Nephron progenitor cell (in vitro differentiated cells): ENCODE measurements around the gene UNC13C.

Experiments used
- DNase-seq: peaks from one replicate; pipeline ENCODE4 v3.0.0; 2021
- H3K27ac Mint-ChIP-seq: 2 replicates; pipeline ENCODE4 v1.8.0; 2021; ENCODE audit warnings: mild to moderate bottlenecking, moderate library complexity, mixed read lengths
- H3K27me3 Mint-ChIP-seq: 2 replicates; pipeline ENCODE4 v1.8.0; 2021; ENCODE audit warnings: mild to moderate bottlenecking, low read depth, mixed read lengths; ENCODE audit not compliant: poor library complexity
- H3K36me3 Mint-ChIP-seq: 2 replicates; pipeline ENCODE4 v1.8.0; 2021; ENCODE audit warnings: low read depth, mixed read lengths
- H3K4me1 Mint-ChIP-seq: 2 replicates; pipeline ENCODE4 v1.8.0; 2021; ENCODE audit warnings: mixed read lengths
- H3K4me3 Mint-ChIP-seq: 2 replicates; pipeline ENCODE4 v1.8.0; 2021; ENCODE audit warnings: mild to moderate bottlenecking, moderate library complexity, mixed read lengths
- H3K9me3 Mint-ChIP-seq: 2 replicates; pipeline ENCODE4 v1.8.0; 2021; ENCODE audit warnings: mild to moderate bottlenecking, moderate library complexity, mixed read lengths
- TF ChIP-seq, protein P1 (sequence below): fragments of 200-600 bp; sonication (generic); IDR thresholded peaks from 2 replicates; pipeline ENCODE4 v1.5.0; 2021; ENCODE audit warnings: antibody characterized with exemption

The UNC13C gene

DNA sequence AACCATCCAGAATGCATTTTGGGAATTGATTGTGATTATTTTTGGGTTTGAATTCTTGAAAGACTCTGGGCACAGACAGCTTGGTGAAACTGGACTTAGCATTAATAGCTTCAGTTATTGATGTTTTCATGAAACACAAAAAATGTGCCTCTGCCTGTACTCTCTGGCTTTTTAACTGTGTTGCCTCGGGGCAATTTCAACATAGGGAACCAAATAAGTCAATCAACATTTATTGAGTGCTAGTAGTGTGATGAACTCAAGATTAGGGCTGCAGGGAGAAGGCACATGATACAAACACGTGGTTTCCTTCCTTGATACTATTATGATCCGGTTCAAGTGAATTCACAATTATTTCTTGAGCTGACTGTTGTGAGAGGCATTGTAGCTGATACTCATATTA, 50.8 kb downstream of the UNC13C start:
- no peaks in the 10 kb centered on the region for H3K36me3 Mint-ChIP-seq
- DNase-seq, result no peak
- H3K27ac Mint-ChIP-seq, result no peak overlapping the region
- TF ChIP-seq, protein P1, sequence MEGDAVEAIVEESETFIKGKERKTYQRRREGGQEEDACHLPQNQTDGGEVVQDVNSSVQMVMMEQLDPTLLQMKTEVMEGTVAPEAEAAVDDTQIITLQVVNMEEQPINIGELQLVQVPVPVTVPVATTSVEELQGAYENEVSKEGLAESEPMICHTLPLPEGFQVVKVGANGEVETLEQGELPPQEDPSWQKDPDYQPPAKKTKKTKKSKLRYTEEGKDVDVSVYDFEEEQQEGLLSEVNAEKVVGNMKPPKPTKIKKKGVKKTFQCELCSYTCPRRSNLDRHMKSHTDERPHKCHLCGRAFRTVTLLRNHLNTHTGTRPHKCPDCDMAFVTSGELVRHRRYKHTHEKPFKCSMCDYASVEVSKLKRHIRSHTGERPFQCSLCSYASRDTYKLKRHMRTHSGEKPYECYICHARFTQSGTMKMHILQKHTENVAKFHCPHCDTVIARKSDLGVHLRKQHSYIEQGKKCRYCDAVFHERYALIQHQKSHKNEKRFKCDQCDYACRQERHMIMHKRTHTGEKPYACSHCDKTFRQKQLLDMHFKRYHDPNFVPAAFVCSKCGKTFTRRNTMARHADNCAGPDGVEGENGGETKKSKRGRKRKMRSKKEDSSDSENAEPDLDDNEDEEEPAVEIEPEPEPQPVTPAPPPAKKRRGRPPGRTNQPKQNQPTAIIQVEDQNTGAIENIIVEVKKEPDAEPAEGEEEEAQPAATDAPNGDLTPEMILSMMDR, result no peak
- peaks cover 3% of the 10 kb centered on the region for H3K9me3 Mint-ChIP-seq
- H3K27me3 Mint-ChIP-seq, result no peaks in the 10 kb centered on the region
- peaks cover 7% of the 10 kb centered on the region for H3K4me1 Mint-ChIP-seq
- no peak overlapping the region for H3K4me3 Mint-ChIP-seq

DNA sequence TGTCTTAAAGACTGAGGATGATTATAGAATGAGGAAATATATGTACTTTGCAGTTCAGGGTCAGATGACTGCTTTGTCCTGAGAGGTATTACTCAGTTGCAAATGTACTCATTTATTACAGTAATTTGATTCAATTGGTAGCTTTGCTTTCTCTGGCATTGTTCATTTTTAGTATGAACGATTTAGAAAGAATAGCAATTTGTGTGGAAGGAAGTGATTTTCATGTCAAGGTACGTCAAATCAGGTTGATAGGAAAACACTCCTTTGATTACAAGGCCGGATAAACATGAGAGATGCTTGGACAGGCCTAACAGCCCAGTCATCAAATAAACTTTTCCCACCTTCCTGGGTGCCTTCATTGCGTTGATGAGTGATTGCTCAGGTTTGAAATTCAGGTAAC, 53.8 kb downstream of the UNC13C start:
- peaks cover 3% of the 10 kb centered on the region for H3K9me3 Mint-ChIP-seq
- H3K36me3 Mint-ChIP-seq, result no peaks in the 10 kb centered on the region
- H3K27me3 Mint-ChIP-seq, result no peaks in the 10 kb centered on the region
- peaks cover 6% of the 10 kb centered on the region for H3K4me1 Mint-ChIP-seq
- H3K27ac Mint-ChIP-seq, result no peak overlapping the region
- H3K4me3 Mint-ChIP-seq, result no peak overlapping the region
- TF ChIP-seq, protein P1, result no peak
- DNase-seq, result no peak

DNA sequence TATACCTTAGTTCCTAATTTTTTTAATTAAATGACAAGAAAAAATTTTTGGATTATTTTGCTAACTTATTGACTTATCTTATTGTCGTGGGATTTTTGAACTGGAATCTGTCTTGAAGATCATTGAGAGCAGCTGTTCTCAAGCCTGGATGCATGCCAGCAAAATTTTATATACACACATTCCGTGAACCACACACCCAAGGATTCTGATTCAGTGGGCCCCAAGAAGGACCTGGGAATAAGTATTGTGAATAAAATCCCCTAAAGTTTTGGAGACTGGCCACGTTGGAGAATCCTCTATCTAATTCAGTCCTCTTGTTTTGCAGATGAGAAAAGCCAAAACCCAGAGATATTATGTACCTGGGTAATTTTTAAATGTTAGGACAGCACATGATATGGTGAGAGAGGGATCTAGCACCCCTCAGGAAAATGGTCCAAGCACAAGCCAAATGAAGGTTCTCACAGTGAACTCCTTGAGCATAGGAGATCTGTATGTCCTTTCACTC, 55.2 kb downstream of the UNC13C start:
- TF ChIP-seq, protein P1, result no peak
- H3K4me3 Mint-ChIP-seq, result no peak overlapping the region
- H3K27ac Mint-ChIP-seq, result no peak overlapping the region
- H3K9me3 Mint-ChIP-seq, result peaks cover 3% of the 10 kb centered on the region
- no peaks in the 10 kb centered on the region for H3K36me3 Mint-ChIP-seq
- no peaks in the 10 kb centered on the region for H3K27me3 Mint-ChIP-seq
- no peak for DNase-seq
- H3K4me1 Mint-ChIP-seq, result peaks cover 5% of the 10 kb centered on the region

DNA sequence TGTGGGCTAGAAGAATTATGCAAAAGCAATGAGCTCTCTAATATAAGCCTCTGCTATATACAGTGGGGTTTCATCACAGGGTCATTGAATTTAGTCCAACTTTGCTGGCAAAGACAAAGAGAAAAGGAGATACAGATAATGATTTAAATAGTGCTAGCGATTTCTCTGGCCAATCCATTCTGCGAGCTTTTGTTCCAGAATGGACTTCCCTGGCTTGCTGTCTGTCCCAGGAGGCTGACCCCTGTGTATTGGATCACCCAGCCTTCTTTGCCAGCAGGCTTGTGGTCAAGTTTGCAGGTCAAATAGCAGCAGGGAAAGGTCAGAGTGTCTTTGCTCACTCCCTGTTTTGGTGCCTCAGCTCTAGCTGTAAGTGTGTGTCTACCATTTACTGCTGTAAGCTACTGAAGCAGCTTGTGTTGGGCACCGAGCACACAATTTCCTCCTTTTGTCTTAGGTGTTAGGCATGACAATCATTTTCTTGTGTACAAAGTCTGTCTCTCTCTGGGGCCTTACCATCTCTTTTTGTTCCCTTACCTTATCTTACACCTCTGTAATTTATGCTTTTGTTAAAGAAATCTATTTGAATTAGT, 55.7 kb downstream of the UNC13C start:
- peak; percentile 9 for DNase-seq
- no peaks in the 10 kb centered on the region for H3K36me3 Mint-ChIP-seq
- peaks cover 3% of the 10 kb centered on the region for H3K9me3 Mint-ChIP-seq
- H3K4me3 Mint-ChIP-seq, result no peak overlapping the region
- H3K4me1 Mint-ChIP-seq, result peaks cover 5% of the 10 kb centered on the region
- H3K27me3 Mint-ChIP-seq, result no peaks in the 10 kb centered on the region
- TF ChIP-seq, protein P1, result no peak
- no peak overlapping the region for H3K27ac Mint-ChIP-seq

DNA sequence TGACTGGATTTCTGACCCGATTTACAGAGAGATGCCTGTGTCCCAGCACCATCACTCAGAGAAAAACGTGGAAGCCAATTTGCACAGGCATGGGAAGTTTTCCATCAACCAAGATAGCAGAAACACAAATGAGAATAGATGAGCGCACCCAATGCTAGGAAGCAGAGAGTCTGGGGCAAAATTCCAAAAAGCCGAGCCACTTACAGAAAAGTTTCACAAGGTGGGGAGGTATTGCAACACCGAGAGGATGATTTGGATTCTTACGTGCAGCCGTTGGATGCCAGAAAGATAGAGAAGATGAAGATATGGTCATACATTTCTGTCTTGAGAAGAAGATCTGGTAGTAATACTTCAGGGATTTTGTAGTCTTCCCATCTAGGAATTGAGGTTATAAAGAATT, 57.4 kb downstream of the UNC13C start:
- H3K27ac Mint-ChIP-seq, result no peak overlapping the region
- no peak overlapping the region for H3K4me3 Mint-ChIP-seq
- H3K9me3 Mint-ChIP-seq, result peaks cover 3% of the 10 kb centered on the region

More for the DNA sequence above, 57.4 kb downstream of the UNC13C start:
- TF ChIP-seq, protein P1, result no peak
- H3K27me3 Mint-ChIP-seq, result no peaks in the 10 kb centered on the region
- no peaks in the 10 kb centered on the region for H3K36me3 Mint-ChIP-seq
- H3K4me1 Mint-ChIP-seq, result peaks cover 5% of the 10 kb centered on the region
- no peak for DNase-seq
